Embryonic facial prominence (tissue), 1 donor: ENCODE results near the gene ELAVL1.

Source experiments
- DNase-seq: peaks from one replicate; pipeline ENCODE4 v3.0.0-alpha.2; 2016; ENCODE audit errors: extremely low spot score

The ELAVL1 gene

DNA sequence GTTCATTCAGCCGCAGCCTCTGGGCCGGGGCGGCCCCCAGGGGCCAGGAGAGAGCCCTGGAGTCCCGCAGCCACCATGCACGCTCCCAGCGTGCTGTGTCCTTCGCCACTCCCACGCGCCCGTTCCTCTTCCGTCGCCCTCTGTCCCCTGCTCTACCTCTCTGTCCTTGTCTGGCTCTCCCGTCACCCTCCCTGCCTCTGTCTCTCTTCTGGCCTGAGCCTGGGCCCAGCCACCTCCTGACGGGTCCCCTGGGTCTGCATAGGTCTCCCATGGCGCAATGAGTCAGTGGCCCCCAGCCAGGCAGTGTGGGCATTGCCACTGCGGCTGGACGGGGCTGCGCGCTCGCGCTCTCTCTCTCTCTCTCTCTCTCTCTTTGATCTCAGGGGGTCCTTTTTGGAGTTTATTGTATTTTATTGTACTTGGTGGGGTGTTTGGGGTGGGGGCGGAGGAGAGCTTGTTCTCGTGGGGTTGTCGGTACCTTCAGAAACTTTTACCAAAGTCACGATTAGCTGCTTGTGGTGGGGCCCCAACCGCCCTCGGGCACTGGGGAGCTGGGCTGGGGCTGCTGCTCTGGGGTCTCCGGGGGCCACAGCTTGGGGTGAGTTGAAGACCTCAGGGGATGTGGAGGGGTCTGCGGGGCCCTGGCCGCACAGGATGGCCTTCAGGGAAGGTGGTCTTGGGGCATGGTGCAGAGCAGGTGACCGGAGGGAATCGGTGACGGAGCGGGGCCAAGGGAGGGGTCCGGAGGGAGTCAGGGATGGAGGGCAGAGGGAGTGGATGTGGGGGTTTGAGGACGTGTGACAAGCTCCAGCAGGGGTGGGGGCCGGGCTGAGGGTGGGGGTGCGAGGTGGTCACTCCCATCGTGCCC, 92.5 kb downstream of the ELAVL1 start:
- no peak for DNase-seq

DNA sequence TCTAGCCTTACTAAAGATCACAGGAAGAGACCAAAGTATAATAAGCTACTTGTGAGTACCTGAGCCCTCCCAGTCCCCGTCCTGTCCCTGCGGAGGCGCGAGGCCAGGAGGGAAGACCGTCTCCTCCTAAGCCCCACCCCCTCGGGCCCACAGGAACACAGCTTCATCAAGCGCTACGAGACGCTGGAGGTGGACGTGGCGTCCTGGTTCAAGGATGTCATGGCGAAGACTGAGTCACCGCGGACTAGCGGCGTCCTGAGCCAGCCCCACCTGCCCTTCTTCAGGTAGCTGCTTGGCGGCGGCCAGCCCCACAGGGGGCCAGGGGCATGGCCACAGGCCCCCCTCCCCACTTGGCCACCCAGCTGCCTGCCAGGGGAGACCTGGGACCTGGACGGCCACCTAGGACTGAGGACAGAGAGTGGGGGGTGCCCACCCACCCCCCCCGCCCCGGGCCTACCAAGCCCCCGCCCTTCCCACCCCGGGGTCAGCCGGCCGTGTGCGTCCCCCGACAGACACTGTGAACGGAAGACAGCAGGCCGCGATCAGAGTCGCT, 93.2 kb downstream of the ELAVL1 start:
- DNase-seq, result no peak

DNA sequence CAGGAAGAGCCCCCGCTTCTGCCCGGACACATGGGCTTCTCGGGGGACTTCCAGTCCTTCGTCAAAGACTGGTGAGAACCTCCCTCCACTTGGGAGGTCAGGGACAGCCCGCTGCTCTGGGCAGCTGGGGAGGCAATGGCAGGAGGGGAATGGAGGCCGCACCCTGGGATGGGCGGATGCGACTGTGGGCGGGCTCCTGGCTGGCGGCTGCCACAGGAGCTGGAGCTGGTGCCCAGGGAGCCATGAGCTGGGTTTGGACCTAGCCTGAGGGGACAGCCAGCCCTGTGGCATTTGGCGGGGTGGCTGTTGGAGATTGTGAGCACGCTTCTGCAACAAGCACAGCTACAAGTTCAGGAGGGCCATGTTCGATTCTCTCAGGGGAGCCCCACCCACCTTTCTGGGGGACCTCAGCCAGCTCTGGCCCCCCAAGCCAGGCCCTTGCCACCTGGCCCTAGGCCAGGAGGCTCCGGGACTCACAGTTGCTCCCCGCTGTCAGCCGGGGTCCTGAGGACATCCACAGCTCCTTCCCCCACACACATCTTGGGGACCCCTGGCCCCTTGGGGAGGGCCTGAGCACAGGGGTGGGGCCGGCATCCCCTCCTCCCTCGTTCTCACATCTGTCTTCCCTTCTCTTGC, 93.8 kb downstream of the ELAVL1 start:
- no peak for DNase-seq

DNA sequence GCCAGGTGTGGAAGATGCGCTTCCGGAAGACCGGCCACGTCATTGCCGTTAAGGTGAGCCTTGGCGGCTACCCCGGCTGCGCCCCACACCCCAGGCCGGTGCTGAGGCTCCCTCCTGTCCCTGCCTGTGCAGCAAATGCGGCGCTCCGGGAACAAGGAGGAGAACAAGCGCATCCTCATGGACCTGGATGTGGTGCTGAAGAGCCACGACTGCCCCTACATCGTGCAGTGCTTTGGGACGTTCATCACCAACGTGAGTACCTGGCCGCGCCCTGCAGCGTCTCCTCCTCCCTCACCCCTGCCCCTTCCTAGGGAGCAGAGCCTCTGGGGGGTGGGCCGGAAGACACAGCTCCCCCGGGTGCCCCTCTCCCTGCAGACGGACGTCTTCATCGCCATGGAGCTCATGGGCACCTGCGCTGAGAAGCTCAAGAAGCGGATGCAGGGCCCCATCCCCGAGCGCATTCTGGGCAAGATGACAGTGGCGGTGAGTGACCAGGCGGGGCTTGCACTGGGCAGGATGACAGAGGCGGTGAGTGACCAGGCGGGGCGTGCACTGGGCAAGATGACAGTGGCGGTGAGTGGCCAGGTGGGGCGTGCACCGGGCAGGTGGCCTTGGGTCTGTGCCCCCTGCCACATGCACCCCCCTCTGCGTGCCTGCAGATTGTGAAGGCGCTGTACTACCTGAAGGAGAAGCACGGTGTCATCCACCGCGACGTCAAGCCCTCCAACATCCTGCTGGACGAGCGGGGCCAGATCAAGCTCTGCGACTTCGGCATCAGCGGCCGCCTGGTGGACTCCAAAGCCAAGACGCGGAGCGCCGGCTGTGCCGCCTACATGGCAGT, 94.9 kb downstream of the ELAVL1 start:
- no peak for DNase-seq

DNA sequence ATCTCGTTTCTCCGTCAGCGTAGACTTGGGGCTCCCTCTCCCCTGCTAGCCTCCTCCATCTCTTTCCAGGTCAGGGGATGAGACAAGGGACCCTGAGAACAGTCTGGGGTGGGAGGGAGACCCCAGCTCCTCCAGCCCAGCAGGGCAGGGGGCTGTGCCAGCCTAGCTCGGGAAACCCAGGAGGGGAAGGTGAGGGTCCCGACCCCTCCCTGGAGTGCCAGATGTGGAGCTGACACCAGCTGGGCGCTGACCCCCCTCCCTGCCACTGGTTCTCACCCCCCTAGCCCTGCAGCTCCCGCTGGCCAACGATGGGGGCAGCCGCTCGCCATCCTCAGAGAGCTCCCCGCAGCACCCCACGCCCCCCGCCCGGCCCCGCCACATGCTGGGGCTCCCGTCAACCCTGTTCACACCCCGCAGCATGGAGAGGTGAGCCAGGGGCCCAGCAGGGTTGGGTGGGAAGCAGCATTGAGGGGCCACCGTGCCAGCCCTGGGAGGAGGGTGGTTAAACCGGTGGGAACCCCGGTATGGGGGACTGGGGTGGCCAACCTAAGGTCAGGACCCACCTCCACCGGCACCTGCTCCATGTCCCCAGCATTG, 95.9 kb downstream of the ELAVL1 start:
- DNase-seq, result no peak

DNA sequence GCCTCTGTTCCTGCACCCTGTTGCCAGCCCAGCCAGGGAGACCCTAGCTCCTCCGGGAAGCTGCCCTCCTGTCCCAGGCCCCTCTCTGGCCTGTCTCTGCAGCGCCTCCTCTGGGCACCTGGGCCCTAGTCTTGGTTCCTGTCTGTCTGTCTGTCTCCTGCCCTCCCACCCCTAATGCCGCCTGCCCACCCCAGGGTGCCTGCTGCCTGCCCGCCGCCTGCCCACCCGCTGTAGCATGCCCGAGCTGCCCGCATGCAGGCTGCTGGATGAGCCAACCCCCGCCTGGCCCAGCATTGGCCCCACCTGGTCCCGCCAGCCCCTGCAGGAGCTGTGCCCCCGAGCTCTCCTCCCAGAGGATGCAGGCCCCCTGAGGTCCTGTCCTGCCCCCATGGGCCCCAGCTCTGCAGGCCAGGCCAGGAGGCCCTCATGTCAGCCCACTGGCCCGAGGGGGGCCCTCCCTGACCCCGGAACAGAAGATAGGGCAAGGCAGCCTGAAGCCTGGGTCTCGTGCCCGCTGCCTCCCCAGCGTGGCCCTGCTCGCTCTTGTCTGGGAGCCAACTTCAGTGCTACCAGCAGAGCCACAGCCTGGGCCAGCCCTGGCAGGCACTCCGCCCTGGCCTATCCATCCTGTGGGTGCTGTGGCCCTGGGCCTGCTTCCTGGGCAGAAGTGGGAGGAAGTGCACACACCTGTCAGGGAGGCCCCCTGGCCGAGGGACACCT, 96.5 kb downstream of the ELAVL1 start:
- DNase-seq, result no peak
